ENCODE results near the gene GPR15. TPM values are rescaled to one million over a fixed set of nuclear protein-coding genes. Genes with fewer than 3 reads are reported as not detected.

GPR15 gene
- total and polyA plus RNA-seq, 2 experiments from 2014 or later = not detected

DNA sequence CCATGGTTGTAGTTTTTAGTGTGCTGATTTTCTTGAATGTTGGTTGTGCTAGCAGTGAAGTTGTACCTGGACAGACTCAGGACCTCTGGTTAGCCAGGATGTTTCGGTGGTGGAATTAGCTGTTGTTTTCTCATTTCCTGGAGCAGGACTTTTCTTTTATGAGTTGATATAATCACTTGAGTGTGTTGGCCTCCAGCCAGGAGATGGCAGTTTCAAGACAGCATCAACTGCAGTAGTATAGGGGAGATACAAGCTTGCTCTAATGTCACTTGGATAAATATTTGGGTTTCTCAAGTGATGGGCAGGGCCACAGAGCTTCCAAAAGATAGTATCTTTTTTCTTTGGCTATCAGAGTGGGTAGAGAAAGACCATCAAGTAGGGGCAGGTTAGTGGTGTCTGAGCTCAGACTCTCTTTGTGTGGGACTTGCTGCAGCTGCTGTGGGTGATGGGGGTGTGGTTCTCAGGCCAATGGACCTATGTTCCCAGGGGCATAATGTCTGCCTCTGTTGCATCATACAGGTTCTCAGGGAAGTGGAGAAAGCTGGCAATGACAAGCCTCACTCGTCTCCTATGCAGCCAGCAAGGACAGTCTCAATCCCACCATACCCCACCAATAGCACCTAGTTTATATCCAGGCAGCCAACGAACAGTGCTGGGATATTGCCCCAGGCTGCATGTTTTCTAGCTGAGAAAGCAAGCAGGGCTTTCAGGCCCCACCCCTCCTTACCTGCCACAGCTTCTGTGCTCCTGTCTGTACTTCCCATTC is 48.9 kb upstream of the GPR15 start (continued):
- no peak for TF ChIP-seq EZH2 (IDR thresholded peaks at IDR 0.05; ENCODE audit: low read depth, unreplicated experiment)
- TF ChIP-seq, protein P1, sequence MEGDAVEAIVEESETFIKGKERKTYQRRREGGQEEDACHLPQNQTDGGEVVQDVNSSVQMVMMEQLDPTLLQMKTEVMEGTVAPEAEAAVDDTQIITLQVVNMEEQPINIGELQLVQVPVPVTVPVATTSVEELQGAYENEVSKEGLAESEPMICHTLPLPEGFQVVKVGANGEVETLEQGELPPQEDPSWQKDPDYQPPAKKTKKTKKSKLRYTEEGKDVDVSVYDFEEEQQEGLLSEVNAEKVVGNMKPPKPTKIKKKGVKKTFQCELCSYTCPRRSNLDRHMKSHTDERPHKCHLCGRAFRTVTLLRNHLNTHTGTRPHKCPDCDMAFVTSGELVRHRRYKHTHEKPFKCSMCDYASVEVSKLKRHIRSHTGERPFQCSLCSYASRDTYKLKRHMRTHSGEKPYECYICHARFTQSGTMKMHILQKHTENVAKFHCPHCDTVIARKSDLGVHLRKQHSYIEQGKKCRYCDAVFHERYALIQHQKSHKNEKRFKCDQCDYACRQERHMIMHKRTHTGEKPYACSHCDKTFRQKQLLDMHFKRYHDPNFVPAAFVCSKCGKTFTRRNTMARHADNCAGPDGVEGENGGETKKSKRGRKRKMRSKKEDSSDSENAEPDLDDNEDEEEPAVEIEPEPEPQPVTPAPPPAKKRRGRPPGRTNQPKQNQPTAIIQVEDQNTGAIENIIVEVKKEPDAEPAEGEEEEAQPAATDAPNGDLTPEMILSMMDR (conservative IDR thresholded peaks at IDR 0.05; ENCODE audit: low read depth in 2 of 2) = no peak
- TF ChIP-seq STAT1 (IDR thresholded peaks at IDR 0.05; ENCODE audit: unreplicated experiment) = no peak
- TF ChIP-seq, protein P2, sequence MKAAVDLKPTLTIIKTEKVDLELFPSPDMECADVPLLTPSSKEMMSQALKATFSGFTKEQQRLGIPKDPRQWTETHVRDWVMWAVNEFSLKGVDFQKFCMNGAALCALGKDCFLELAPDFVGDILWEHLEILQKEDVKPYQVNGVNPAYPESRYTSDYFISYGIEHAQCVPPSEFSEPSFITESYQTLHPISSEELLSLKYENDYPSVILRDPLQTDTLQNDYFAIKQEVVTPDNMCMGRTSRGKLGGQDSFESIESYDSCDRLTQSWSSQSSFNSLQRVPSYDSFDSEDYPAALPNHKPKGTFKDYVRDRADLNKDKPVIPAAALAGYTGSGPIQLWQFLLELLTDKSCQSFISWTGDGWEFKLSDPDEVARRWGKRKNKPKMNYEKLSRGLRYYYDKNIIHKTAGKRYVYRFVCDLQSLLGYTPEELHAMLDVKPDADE (IDR thresholded peaks at IDR 0.05) = no peak
- TF ChIP-seq EZH2phosphoT487 (IDR thresholded peaks at IDR 0.05; ENCODE audit: unreplicated experiment) = no peak

DNA sequence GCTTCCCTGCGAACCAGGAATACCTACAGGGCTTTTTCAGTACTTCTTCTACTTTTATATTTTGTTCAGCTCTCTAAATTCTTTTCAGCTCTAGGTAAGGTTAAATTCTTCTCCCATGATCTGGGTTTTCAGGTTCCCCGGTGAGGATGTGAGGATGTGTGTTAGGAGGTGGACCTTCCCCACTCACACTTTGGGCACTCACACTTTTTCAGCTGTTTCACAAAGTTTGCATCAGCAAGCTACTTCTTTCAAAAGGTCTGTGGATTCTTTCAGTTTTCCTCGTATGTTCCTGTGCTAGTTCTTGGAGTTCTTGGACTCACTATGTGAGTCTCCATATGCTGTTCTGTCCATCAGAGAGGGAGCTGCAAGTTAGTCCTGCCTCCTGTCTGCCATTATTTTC is 48.2 kb upstream of the GPR15 start:
- Mint-ChIP-seq H3K27me3 (ENCODE audit: insufficient read depth, low read depth, poor library complexity) (peaks cover 3% of the 10 kb centered on the region), H3K9me3 (peaks cover 33% of the 10 kb centered on the region), H3K4me3 (no peak overlapping the region), H3K36me3 (ENCODE audit: low read depth) (no peaks in the 10 kb centered on the region), H3K27ac (no peak overlapping the region), H3K4me1 (no peaks in the 10 kb centered on the region)
- Histone ChIP-seq H3K27ac (ENCODE audit: low read depth) (no peak overlapping the region), H3K79me2 (replicated peaks; ENCODE audit: insufficient read depth) (no peaks in the 10 kb centered on the region), H3K9me2 (ENCODE audit: insufficient read depth) (peaks cover 4% of the 10 kb centered on the region; the same call in 1 of the 2 replicates), H3K4me1 (ENCODE audit: insufficient read depth) (no peaks in the 10 kb centered on the region), H3K4me2 (no peak overlapping the region), H3K36me3 (ENCODE audit: insufficient read depth) (no peaks in the 10 kb centered on the region; the same call in 1 of the 2 replicates), H3K4me3 (no peak overlapping the region), H2AFZ (peak overlapping the region; percentile 91; the same call in 1 of the 2 replicates), H4K20me1 (replicated peaks; ENCODE audit: insufficient read depth) (no peaks in the 10 kb centered on the region), H3K27me3 (ENCODE audit: insufficient read depth) (no peaks in the 10 kb centered on the region), H3F3A (replicated peaks; ENCODE audit: low read depth) (no peaks in the 10 kb centered on the region)
- ATAC-seq (no peak), DNase-seq (ENCODE audit: low spot score) (no peak)
- no peak for TF ChIP-seq NANOG (IDR thresholded peaks at IDR 0.05; ENCODE audit: borderline replicate concordance)

DNA sequence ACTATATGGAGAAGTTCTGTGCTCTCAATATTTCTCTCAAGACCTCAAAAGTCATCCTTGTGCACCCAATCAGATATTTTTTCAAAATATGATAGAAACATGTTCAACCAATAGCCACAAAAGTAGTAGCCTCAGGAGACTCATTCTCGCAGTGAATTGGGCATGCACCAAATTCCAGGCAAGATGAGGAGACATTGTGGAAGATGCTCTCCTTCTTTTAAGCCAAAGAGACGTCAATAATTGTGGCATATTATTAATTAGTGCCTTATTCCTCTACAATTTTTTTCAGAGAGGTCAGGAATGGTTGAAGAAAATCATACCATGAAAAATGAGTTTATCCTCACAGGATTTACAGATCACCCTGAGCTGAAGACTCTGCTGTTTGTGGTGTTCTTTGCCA is 34.4 kb upstream of the GPR15 start, which contains the start of gene OR5K2:
Gene OR5K2, plus strand, starts transcription at position 301 of the 400 bp plus-strand sequence. Its CDS starts 0 bp downstream, at position 301.
- H4K20me1 ChIP-seq (replicated peaks; ENCODE audit: insufficient read depth) = no peaks in the 10 kb centered on the region
- no peaks in the 10 kb centered on the region for H3F3A ChIP-seq (replicated peaks; ENCODE audit: low read depth)
- no peaks in the 10 kb centered on the region for H3K36me3 ChIP-seq (ENCODE audit: insufficient read depth)
- no peaks in the 10 kb centered on the region for H3K9me2 ChIP-seq (ENCODE audit: insufficient read depth)
- H3K9me3 Mint-ChIP-seq = no peaks in the 10 kb centered on the region
- H3K79me2 ChIP-seq (replicated peaks; ENCODE audit: insufficient read depth) = no peaks in the 10 kb centered on the region
- no peaks in the 10 kb centered on the region for H3K4me1 ChIP-seq (ENCODE audit: insufficient read depth)
- no peak within 1 kb of the TSS for H3K27ac Mint-ChIP-seq
- no peaks in the 10 kb centered on the region for H3K4me1 Mint-ChIP-seq
- H3K36me3 Mint-ChIP-seq (ENCODE audit: low read depth) = no peaks in the 10 kb centered on the region
- H3K27me3 ChIP-seq (ENCODE audit: insufficient read depth) = no peaks in the 10 kb centered on the region
- no peak within 1 kb of the TSS for H3K4me3 ChIP-seq
- H2AFZ ChIP-seq = no peak within 1 kb of the TSS
- no peak for DNase-seq (ENCODE audit: low spot score)
- no peak within 1 kb of the TSS for H3K4me2 ChIP-seq
- H3K4me3 Mint-ChIP-seq = no peak within 1 kb of the TSS
- H3K27ac ChIP-seq (ENCODE audit: low read depth) = no peak within 1 kb of the TSS
- H3K27me3 Mint-ChIP-seq (ENCODE audit: insufficient read depth, low read depth, poor library complexity) = no peaks in the 10 kb centered on the region
- ATAC-seq = no peak
- TF ChIP-seq POLR2AphosphoS5 (IDR thresholded peaks at IDR 0.05; ENCODE audit: low read depth) (no peak), JUNB (IDR thresholded peaks at IDR 0.05; ENCODE audit: unreplicated experiment) (no peak), NANOG (IDR thresholded peaks at IDR 0.05; ENCODE audit: borderline replicate concordance) (no peak), CREB1 (CRISPR knock-in tag; IDR thresholded peaks at IDR 0.05; ENCODE audit: low read depth) (no peak), EZH2 (IDR thresholded peaks at IDR 0.05; ENCODE audit: low read depth, unreplicated experiment) (no peak)
- TF ChIP-seq, protein P2 (IDR thresholded peaks at IDR 0.05) = no peak
- TF ChIP-seq, protein P3, sequence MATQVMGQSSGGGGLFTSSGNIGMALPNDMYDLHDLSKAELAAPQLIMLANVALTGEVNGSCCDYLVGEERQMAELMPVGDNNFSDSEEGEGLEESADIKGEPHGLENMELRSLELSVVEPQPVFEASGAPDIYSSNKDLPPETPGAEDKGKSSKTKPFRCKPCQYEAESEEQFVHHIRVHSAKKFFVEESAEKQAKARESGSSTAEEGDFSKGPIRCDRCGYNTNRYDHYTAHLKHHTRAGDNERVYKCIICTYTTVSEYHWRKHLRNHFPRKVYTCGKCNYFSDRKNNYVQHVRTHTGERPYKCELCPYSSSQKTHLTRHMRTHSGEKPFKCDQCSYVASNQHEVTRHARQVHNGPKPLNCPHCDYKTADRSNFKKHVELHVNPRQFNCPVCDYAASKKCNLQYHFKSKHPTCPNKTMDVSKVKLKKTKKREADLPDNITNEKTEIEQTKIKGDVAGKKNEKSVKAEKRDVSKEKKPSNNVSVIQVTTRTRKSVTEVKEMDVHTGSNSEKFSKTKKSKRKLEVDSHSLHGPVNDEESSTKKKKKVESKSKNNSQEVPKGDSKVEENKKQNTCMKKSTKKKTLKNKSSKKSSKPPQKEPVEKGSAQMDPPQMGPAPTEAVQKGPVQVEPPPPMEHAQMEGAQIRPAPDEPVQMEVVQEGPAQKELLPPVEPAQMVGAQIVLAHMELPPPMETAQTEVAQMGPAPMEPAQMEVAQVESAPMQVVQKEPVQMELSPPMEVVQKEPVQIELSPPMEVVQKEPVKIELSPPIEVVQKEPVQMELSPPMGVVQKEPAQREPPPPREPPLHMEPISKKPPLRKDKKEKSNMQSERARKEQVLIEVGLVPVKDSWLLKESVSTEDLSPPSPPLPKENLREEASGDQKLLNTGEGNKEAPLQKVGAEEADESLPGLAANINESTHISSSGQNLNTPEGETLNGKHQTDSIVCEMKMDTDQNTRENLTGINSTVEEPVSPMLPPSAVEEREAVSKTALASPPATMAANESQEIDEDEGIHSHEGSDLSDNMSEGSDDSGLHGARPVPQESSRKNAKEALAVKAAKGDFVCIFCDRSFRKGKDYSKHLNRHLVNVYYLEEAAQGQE (IDR thresholded peaks at IDR 0.05; ENCODE audit: unreplicated experiment) = no peak
